GM12878 (cell line): Measurements from ENCODE around the gene FAM227A. TPM values are rescaled to one million over a fixed set of nuclear protein-coding genes. Genes with fewer than 3 reads are reported as not detected.
A peak's percentile ranks its signal among the peaks of the same experiment; 100 is the strongest.

Experiments used
- ATF3 ChIP-seq: IDR thresholded peaks from 2 replicates; pipeline ENCODE4 v1.6.1; 2011; ENCODE audit warnings: low read depth, mild to moderate bottlenecking, low read length, moderate library complexity, borderline replicate concordance; ENCODE audit errors: extremely low read depth
- BHLHE40 ChIP-seq, 2 experiments: fragments of 450-650 bp in 1 of 2; IDR thresholded peaks; 2 replicates each; pipeline ENCODE4 v1.6.1; 2011 to 2017; ENCODE audit warnings: low read depth in 2 of 2, borderline replicate concordance in 1 of 2, improper control_type of control experiment in 1 of 2, low read length in 1 of 2, mild to moderate bottlenecking in 1 of 2
- BRCA1 ChIP-seq: IDR thresholded peaks from 2 replicates; pipeline ENCODE4 v1.6.1; 2011; ENCODE audit warnings: low read depth, low read length, improper control_type of control experiment
- E2F4 ChIP-seq: IDR thresholded peaks from 2 replicates; pipeline ENCODE4 v1.6.1; 2012; ENCODE audit warnings: low read depth, low read length, improper control_type of control experiment
- EP300 ChIP-seq, 2 experiments: fragments of 150-350 bp in 1 of 2; IDR thresholded peaks; 2 replicates each; pipeline ENCODE4 v1.6.1; 2011 to 2012; ENCODE audit warnings: low read depth in 2 of 2, low read length in 2 of 2, borderline replicate concordance in 1 of 2, improper control_type of control experiment in 1 of 2, inconsistent platforms in 1 of 2; ENCODE audit not compliant: control insufficient read depth in 1 of 2
- JUND ChIP-seq: IDR thresholded peaks from 2 replicates; pipeline ENCODE4 v1.6.1; 2012; ENCODE audit warnings: low read depth, mild to moderate bottlenecking, low read length, improper control_type of control experiment, moderate library complexity
- SMAD1 ChIP-seq: fragments of 450-650 bp; IDR thresholded peaks from 2 replicates; pipeline ENCODE4 v1.6.1; 2018; ENCODE audit warnings: mild to moderate bottlenecking, low read depth; ENCODE audit not compliant: partially characterized antibody
- SMC3 ChIP-seq: IDR thresholded peaks from 2 replicates; pipeline ENCODE4 v1.6.1; 2011; ENCODE audit warnings: low read length, improper control_type of control experiment, borderline replicate concordance
- SPI1 ChIP-seq: IDR thresholded peaks from 2 replicates; pipeline ENCODE4 v1.6.1; 2011; ENCODE audit warnings: low read depth, mild to moderate bottlenecking, low read length, moderate library complexity, borderline replicate concordance; ENCODE audit not compliant: insufficient read depth
- ZNF592 ChIP-seq: fragments of 450-650 bp; IDR thresholded peaks from 2 replicates; pipeline ENCODE4 v1.6.1; 2017; ENCODE audit warnings: mild to moderate bottlenecking, moderate library complexity
- polyA plus RNA-seq, 11 experiments: library from polyadenylated mRNA; depleted of rRNA in 4 of 11; unstranded in 6 of 11; stranded (reverse) in 5 of 11; fragments of >200 nt; fragmentation: Nextera tagmentation in 4 of 11; fragmentation: Illumina TruSeq in 1 of 11; extraction: Ambion mirVana in 4 of 11; extraction: Trizol in 1 of 11; gene quantifications; 1 replicate in 1 of 11; 2 replicates in 10 of 11; pipeline versions ENCODE4 v1.2.1 to v1.2.3, GENCODE V29; 2011 to 2016; ENCODE audit warnings: inconsistent platforms in 2 of 11, missing spikeins in 2 of 11, low read depth in 1 of 11
- total RNA-seq, 4 experiments: library from RNA; depleted of rRNA in 3 of 4; stranded (reverse); fragments of >200 nt in 3 of 4; fragmentation: Illumina TruSeq in 1 of 4; extraction: Trizol in 1 of 4; gene quantifications; 2 replicates each; pipeline versions ENCODE4 v1.2.1 to v1.2.3, GENCODE V29; 2013 to 2021
- TF ChIP-seq, protein P1 (sequence below): fragments of 450-650 bp; formaldehyde crosslinking; IDR thresholded peaks from 2 replicates; pipeline ENCODE4 v1.4.0; 2022; ENCODE audit warnings: mild to moderate bottlenecking, moderate library complexity
- TF ChIP-seq, protein P2 (sequence below), 3 experiments: IDR thresholded peaks in 2 of 3; conservative IDR thresholded peaks in 1 of 3; 2 replicates each; pipeline ENCODE4 v1.5.1; 2011; ENCODE audit warnings: low read depth in 3 of 3, low read length in 3 of 3, mild to moderate bottlenecking in 3 of 3, control low read depth in 2 of 3, moderate library complexity in 2 of 3, inconsistent platforms in 1 of 3, mixed read lengths in 1 of 3; ENCODE audit not compliant: control insufficient read depth in 2 of 3, insufficient read depth in 1 of 3; ENCODE audit errors: extremely low read depth in 1 of 3
- TF ChIP-seq, protein P3 (sequence below): fragments of 450-650 bp; IDR thresholded peaks from 2 replicates; pipeline ENCODE4 v1.6.1; 2017; ENCODE audit warnings: mild to moderate bottlenecking

The FAM227A gene
- total and polyA plus RNA-seq, 10 of the 15 experiments (the other 5 are each of a cell fraction or from before 2014, with no cell fraction given), result 0.02 to 0.59 (median 0.25) TPM

- TF ChIP-seq, protein P1, sequence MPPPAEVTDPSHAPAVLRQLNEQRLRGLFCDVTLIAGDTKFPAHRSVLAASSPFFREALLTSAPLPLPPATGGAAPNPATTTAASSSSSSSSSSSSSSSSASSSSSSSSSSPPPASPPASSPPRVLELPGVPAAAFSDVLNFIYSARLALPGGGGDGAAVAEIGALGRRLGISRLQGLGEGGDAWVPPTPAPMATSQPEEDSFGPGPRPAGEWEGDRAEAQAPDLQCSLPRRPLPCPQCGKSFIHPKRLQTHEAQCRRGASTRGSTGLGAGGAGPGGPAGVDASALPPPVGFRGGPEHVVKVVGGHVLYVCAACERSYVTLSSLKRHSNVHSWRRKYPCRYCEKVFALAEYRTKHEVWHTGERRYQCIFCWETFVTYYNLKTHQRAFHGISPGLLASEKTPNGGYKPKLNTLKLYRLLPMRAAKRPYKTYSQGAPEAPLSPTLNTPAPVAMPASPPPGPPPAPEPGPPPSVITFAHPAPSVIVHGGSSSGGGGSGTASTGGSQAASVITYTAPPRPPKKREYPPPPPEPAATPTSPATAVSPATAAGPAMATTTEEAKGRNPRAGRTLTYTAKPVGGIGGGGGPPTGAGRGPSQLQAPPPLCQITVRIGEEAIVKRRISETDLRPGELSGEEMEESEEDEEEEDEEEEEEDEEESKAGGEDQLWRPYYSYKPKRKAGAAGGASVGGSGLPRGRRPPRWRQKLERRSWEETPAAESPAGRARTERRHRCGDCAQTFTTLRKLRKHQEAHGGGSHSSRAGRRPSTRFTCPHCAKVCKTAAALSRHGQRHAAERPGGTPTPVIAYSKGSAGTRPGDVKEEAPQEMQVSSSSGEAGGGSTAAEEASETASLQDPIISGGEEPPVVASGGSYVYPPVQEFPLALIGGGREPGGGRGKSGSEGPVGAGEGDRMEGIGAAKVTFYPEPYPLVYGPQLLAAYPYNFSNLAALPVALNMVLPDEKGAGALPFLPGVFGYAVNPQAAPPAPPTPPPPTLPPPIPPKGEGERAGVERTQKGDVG (CRISPR knock-in tag), result no peak
- TF ChIP-seq SMC3 (no peak), ATF3 (no peak), E2F4 (peak; percentile 85), BHLHE40 (IDR thresholded peaks at IDR 0.05; ENCODE audit: borderline replicate concordance in 1 of 2, low read depth in 2 of 2, low read length in 1 of 2) (peak; percentile 73 to 85; a peak in 3 of 4 replicates), ZNF592 (no peak), SPI1 (no peak), BRCA1 (no peak), SMAD1 (peak; percentile 83), JUND (no peak), EP300 (IDR thresholded peaks at IDR 0.05; ENCODE audit: borderline replicate concordance in 1 of 2, control insufficient read depth in 1 of 2, low read depth in 2 of 2, low read length in 2 of 2) (peak in 1 of 2 experiments; percentile 18; a peak in 1 of 4 replicates)
- TF ChIP-seq, protein P2, sequence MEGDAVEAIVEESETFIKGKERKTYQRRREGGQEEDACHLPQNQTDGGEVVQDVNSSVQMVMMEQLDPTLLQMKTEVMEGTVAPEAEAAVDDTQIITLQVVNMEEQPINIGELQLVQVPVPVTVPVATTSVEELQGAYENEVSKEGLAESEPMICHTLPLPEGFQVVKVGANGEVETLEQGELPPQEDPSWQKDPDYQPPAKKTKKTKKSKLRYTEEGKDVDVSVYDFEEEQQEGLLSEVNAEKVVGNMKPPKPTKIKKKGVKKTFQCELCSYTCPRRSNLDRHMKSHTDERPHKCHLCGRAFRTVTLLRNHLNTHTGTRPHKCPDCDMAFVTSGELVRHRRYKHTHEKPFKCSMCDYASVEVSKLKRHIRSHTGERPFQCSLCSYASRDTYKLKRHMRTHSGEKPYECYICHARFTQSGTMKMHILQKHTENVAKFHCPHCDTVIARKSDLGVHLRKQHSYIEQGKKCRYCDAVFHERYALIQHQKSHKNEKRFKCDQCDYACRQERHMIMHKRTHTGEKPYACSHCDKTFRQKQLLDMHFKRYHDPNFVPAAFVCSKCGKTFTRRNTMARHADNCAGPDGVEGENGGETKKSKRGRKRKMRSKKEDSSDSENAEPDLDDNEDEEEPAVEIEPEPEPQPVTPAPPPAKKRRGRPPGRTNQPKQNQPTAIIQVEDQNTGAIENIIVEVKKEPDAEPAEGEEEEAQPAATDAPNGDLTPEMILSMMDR (IDR thresholded peaks at IDR 0.05 in 2 of 3, conservative IDR thresholded peaks at IDR 0.05 in 1 of 3; ENCODE audit: control insufficient read depth in 2 of 3, extremely low read depth in 1 of 3, insufficient read depth in 1 of 3, low read depth in 3 of 3, low read length in 3 of 3), result no peak
- TF ChIP-seq, protein P3, sequence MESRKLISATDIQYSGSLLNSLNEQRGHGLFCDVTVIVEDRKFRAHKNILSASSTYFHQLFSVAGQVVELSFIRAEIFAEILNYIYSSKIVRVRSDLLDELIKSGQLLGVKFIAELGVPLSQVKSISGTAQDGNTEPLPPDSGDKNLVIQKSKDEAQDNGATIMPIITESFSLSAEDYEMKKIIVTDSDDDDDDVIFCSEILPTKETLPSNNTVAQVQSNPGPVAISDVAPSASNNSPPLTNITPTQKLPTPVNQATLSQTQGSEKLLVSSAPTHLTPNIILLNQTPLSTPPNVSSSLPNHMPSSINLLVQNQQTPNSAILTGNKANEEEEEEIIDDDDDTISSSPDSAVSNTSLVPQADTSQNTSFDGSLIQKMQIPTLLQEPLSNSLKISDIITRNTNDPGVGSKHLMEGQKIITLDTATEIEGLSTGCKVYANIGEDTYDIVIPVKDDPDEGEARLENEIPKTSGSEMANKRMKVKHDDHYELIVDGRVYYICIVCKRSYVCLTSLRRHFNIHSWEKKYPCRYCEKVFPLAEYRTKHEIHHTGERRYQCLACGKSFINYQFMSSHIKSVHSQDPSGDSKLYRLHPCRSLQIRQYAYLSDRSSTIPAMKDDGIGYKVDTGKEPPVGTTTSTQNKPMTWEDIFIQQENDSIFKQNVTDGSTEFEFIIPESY, result no peak; the same call in 1 of the 2 replicates
Measured at GRCh38 chr22:38705235-38706100, 49.3 kb upstream of the FAM227A start, which contains the start of gene GTPBP1 (continued).
